ENCODE data around the gene BCAS3. TPM values are rescaled to one million over a fixed set of nuclear protein-coding genes. Genes with fewer than 3 reads are reported as not detected.
"Not testable (repeated sequence)": the region's sequence is repeated elsewhere in the genome, so short reads cannot be mapped to it uniquely, and the experiment has no call there.

Gene BCAS3
- total RNA-seq, 4 donors from 2014 or later = 18.7 to 37.8 (median 24.9) TPM

- no peak for ATAC-seq (ENCODE audit: low FRiP score)
- no peak for TF ChIP-seq CTCF (IDR thresholded peaks at IDR 0.05)
Observed at GRCh38 chr17:60653569-60653968, 24.1 kb upstream of the BCAS3 start.

DNA sequence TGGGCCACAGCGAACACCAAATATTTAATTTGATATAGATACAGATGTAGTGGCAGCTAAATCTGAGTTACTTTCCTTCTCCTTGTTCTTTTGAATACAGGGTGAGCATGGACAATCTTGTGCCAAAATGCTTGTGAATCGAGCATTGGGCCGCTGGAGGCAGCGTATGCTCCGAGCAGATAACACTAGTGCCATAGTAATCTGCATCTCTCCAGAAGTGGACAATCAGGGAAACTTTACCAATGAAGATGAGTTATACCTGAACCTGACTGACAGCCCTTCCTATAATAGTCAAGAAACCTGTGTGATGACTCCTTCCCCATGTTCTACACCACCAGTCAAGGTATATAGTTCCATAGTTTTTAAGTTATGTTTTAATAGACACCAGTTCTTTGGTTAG lies 21.2 kb upstream of the BCAS3 start:
- no peak for TF ChIP-seq CTCF (IDR thresholded peaks at IDR 0.05)
- ATAC-seq (ENCODE audit: low FRiP score) (no peak), DNase-seq (ENCODE audit: low spot score) (no peak)

More at GRCh38 chr17:60653569-60653968, 24.1 kb upstream of the BCAS3 start:
- no peak for DNase-seq (ENCODE audit: low spot score)

- ATAC-seq (ENCODE audit: low FRiP score) (no peak), DNase-seq (ENCODE audit: low spot score) (no peak)
- TF ChIP-seq CTCF (IDR thresholded peaks at IDR 0.05) = no peak
Observed at GRCh38 chr17:60659156-60659555, 18.5 kb upstream of the BCAS3 start.

DNA sequence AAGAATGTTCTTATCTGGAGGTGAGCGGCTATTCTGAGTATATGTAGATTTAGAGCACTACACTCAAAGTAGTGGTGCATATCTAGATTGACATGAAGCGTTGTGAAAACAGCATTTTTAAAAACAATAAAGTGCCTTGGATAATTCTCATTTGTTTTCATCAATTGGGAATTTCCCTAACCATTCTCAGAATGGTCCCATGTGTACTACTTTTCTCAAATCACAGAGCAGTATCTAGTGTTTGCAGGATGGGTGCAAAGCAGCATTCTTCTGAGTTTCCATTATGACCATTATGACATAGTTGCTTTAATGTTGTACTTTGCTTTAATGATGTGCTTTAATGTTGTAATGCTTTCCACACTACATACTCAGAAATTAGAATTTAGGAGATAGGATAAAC lies 16.2 kb upstream of the BCAS3 start:
- no peak for ATAC-seq (ENCODE audit: low FRiP score)
- DNase-seq (ENCODE audit: low spot score) = no peak
- no peak for TF ChIP-seq CTCF (IDR thresholded peaks at IDR 0.05)

GRCh38 chr17:60664022-60664421 lies 13.6 kb upstream of the BCAS3 start:
- DNase-seq (ENCODE audit: low spot score) = no peak
- no peak for ATAC-seq (ENCODE audit: low FRiP score)
- TF ChIP-seq CTCF (IDR thresholded peaks at IDR 0.05) = no peak

DNA sequence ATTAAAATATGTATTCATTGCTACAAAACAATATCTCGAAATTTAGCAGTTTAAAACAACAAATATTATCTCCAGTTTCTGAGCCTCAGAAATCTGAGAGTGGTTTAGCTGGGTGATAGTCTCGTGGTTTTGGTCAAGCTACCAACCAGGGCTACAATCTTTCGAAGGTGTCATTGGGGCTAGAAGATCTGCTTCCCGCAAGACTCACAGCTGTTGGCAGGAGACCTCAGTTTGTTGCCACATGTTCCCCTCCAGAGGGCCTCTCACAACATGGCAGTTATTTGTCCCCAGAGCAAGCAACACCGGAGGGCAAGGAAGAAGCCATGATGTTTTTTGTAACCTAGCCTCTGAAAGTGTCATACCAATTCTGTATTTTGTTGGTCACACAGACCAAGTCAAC lies 12.0 kb upstream of the BCAS3 start:
- ATAC-seq (ENCODE audit: low FRiP score) (no peak), DNase-seq (ENCODE audit: low spot score) (no peak)
- TF ChIP-seq CTCF (IDR thresholded peaks at IDR 0.05) = no peak

GRCh38 chr17:60668741-60669140 lies 8.9 kb upstream of the BCAS3 start:
- DNase-seq (ENCODE audit: low spot score); ATAC-seq (ENCODE audit: low FRiP score): not testable (repeated sequence)

GRCh38 chr17:60671482-60671881 lies 6.2 kb upstream of the BCAS3 start:
- no peak for TF ChIP-seq CTCF (IDR thresholded peaks at IDR 0.05)
- ATAC-seq (ENCODE audit: low FRiP score) (no peak), DNase-seq (ENCODE audit: low spot score) (no peak)

DNA sequence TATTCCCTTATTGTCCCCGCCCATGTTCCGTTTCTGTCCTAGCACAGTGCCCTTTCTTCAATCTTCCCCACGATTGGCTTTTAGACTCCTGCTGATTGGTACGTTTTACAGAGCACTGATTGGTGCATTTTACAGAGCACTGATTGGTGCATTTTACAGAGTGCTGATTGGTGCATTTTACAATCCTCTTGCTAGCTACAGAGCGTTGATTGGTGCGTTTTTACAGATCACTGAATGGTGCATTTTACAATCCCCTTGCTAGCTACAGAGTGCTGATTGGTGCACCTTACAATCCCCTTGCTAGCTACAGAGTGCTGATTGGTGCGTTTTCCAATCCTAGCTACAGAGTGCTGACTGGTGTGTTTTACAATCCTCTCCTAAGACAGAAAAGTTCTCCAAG lies 3.0 kb upstream of the BCAS3 start:
- not testable (repeated sequence) for DNase-seq (ENCODE audit: low spot score); ATAC-seq (ENCODE audit: low FRiP score)
